K562 (cell line): Measurements from ENCODE around the gene MAN1A1. TPM values are rescaled to one million over a fixed set of nuclear protein-coding genes. Genes with fewer than 3 reads are reported as not detected.

Experiments
- FOXP4 ChIP-seq: sonication (generic); formaldehyde crosslinking; IDR thresholded peaks from 2 replicates; pipeline ENCODE4 v1.8.0; 2022; ENCODE audit warnings: mild to moderate bottlenecking, missing genetic modification reagents, borderline replicate concordance
- GABPA ChIP-seq: fragments of 200-800 bp; sonication (Bioruptor generic); conservative IDR thresholded peaks from 2 replicates; pipeline ENCODE4 v1.6.1; 2016; ENCODE audit warnings: low read depth, missing genetic modification characterization, missing compliant biosample characterization
- HIVEP1 ChIP-seq: fragments of 250-450 bp; sonication (Bioruptor Pico); IDR thresholded peaks from 2 replicates; pipeline ENCODE4 v1.4.0; 2020; ENCODE audit warnings: mild to moderate bottlenecking
- HNRNPLL ChIP-seq: fragments of 200-400 bp; formaldehyde crosslinking; IDR thresholded peaks from 2 replicates; pipeline ENCODE4 v1.6.1; 2017; ENCODE audit warnings: low read length, low read depth, mild to moderate bottlenecking; ENCODE audit not compliant: poor library complexity, severe bottlenecking
- KDM5B ChIP-seq: fragments of 200-600 bp; sonication (generic); IDR thresholded peaks from 2 replicates; pipeline ENCODE4 v1.6.1; 2012; ENCODE audit warnings: low read depth, mild to moderate bottlenecking, moderate library complexity, low read length, control low read depth, inconsistent platforms; ENCODE audit not compliant: insufficient replicate concordance
- MLX ChIP-seq, 2 experiments: fragments of 450-650 bp in 1 of 2; sonication (generic) in 1 of 2; formaldehyde crosslinking; conservative IDR thresholded peaks; 2 replicates each; pipeline versions ENCODE4 v1.4.0 to v1.8.1; 2020 to 2022; ENCODE audit warnings: mild to moderate bottlenecking in 1 of 2, missing genetic modification reagents in 1 of 2
- NUFIP1 ChIP-seq: fragments of 450-650 bp; IDR thresholded peaks from 2 replicates; pipeline ENCODE4 v1.6.1; 2018; ENCODE audit not compliant: partially characterized antibody
- RBM22 ChIP-seq: fragments of 200-400 bp; formaldehyde crosslinking; IDR thresholded peaks from 2 replicates; pipeline ENCODE4 v1.6.1; 2018; ENCODE audit warnings: low read length, low read depth; ENCODE audit not compliant: poor library complexity, severe bottlenecking
- RBM25 ChIP-seq: fragments of 200-400 bp; formaldehyde crosslinking; IDR thresholded peaks from 2 replicates; pipeline ENCODE4 v1.6.1; 2018; ENCODE audit warnings: low read length, low read depth, moderate library complexity; ENCODE audit not compliant: severe bottlenecking
- RNF2 ChIP-seq: sonication (generic); IDR thresholded peaks from 2 replicates; pipeline ENCODE4 v1.6.1; 2016
- TFE3 ChIP-seq: fragments of 450-650 bp; formaldehyde crosslinking; IDR thresholded peaks from 2 replicates; pipeline ENCODE4 v1.4.0; 2020; ENCODE audit warnings: mild to moderate bottlenecking, mixed read lengths
- THRAP3 ChIP-seq: fragments of 450-650 bp; IDR thresholded peaks from 2 replicates; pipeline ENCODE4 v1.6.1; 2016; ENCODE audit warnings: mild to moderate bottlenecking, inconsistent platforms, borderline replicate concordance
- ZFP36 ChIP-seq: fragments of 150-350 bp; IDR thresholded peaks from 2 replicates; pipeline ENCODE4 v1.6.1; 2018; ENCODE audit warnings: low read length, low read depth; ENCODE audit not compliant: partially characterized antibody
- polyA plus RNA-seq, 8 experiments: library from polyadenylated mRNA; depleted of rRNA in 4 of 8; stranded (reverse) in 5 of 8; unstranded in 3 of 8; fragments of >200 nt; fragmentation: Nextera tagmentation in 2 of 8; fragmentation: Illumina TruSeq in 1 of 8; extraction: Ambion mirVana in 2 of 8; extraction: Trizol in 1 of 8; gene quantifications; 2 replicates each; pipeline versions ENCODE4 v1.2.1 to v1.2.3, GENCODE V29; 2011 to 2014; ENCODE audit warnings: inconsistent platforms in 1 of 8, missing spikeins in 1 of 8
- total RNA-seq, 7 experiments: library from RNA; depleted of rRNA in 6 of 7; stranded (reverse); fragments of >200 nt in 6 of 7; fragmentation: Illumina TruSeq in 2 of 7; extraction: Trizol in 2 of 7; gene quantifications; 2 replicates each; pipeline versions ENCODE4 v1.2.1 to v1.2.3, GENCODE V29; 2011 to 2021; ENCODE audit warnings: low replicate concordance in 1 of 7
- TF ChIP-seq, protein P1 (sequence below), 2 experiments: IDR thresholded peaks in 1 of 2; conservative IDR thresholded peaks in 1 of 2; 2 replicates each; pipeline ENCODE4 v1.6.1; 2016; ENCODE audit warnings: low read depth in 2 of 2, mild to moderate bottlenecking in 1 of 2, missing compliant biosample characterization in 1 of 2, missing genetic modification characterization in 1 of 2, moderate library complexity in 1 of 2
- TF ChIP-seq, protein P2 (sequence below), 2 experiments: fragments of 450-650 bp; IDR thresholded peaks; 2 replicates each; pipeline ENCODE4 v1.6.1; 2018; ENCODE audit warnings: mild to moderate bottlenecking in 2 of 2, low read depth in 1 of 2; ENCODE audit not compliant: partially characterized antibody in 2 of 2

The MAN1A1 gene
- total and polyA plus RNA-seq, 9 of the 15 experiments (the other 6 are each of a cell fraction or from before 2014, with no cell fraction given), result 24.5 to 78.4 (median 59.7) TPM

GRCh38 chr6:119312875-119313338 is 36.7 kb downstream of the MAN1A1 start (continued):
- TF ChIP-seq KDM5B (no peak), FOXP4 (no peak), NUFIP1 (no peak), HIVEP1 (CRISPR knock-in tag) (no peak), TFE3 (no peak), HNRNPLL (no peak), RBM25 (no peak), RBM22 (no peak), RNF2 (peak; percentile 96), ZFP36 (peak; percentile 72), THRAP3 (no peak), GABPA (peak; percentile 45; the same call in 1 of the 2 replicates), MLX (CRISPR knock-in tag; conservative IDR thresholded peaks at IDR 0.05) (no peak)
- TF ChIP-seq, protein P1, sequence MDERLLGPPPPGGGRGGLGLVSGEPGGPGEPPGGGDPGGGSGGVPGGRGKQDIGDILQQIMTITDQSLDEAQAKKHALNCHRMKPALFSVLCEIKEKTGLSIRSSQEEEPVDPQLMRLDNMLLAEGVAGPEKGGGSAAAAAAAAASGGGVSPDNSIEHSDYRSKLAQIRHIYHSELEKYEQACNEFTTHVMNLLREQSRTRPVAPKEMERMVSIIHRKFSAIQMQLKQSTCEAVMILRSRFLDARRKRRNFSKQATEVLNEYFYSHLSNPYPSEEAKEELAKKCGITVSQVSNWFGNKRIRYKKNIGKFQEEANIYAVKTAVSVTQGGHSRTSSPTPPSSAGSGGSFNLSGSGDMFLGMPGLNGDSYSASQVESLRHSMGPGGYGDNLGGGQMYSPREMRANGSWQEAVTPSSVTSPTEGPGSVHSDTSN (CRISPR knock-in tag; IDR thresholded peaks at IDR 0.05; ENCODE audit: low read depth), result no peak
- TF ChIP-seq, protein P1 (tag; conservative IDR thresholded peaks at IDR 0.05; ENCODE audit: low read depth), result no peak; the same call in 1 of the 2 replicates
- TF ChIP-seq, protein P2, sequence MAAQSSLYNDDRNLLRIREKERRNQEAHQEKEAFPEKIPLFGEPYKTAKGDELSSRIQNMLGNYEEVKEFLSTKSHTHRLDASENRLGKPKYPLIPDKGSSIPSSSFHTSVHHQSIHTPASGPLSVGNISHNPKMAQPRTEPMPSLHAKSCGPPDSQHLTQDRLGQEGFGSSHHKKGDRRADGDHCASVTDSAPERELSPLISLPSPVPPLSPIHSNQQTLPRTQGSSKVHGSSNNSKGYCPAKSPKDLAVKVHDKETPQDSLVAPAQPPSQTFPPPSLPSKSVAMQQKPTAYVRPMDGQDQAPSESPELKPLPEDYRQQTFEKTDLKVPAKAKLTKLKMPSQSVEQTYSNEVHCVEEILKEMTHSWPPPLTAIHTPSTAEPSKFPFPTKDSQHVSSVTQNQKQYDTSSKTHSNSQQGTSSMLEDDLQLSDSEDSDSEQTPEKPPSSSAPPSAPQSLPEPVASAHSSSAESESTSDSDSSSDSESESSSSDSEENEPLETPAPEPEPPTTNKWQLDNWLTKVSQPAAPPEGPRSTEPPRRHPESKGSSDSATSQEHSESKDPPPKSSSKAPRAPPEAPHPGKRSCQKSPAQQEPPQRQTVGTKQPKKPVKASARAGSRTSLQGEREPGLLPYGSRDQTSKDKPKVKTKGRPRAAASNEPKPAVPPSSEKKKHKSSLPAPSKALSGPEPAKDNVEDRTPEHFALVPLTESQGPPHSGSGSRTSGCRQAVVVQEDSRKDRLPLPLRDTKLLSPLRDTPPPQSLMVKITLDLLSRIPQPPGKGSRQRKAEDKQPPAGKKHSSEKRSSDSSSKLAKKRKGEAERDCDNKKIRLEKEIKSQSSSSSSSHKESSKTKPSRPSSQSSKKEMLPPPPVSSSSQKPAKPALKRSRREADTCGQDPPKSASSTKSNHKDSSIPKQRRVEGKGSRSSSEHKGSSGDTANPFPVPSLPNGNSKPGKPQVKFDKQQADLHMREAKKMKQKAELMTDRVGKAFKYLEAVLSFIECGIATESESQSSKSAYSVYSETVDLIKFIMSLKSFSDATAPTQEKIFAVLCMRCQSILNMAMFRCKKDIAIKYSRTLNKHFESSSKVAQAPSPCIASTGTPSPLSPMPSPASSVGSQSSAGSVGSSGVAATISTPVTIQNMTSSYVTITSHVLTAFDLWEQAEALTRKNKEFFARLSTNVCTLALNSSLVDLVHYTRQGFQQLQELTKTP (IDR thresholded peaks at IDR 0.05; ENCODE audit: low read depth in 1 of 2, partially characterized antibody in 2 of 2), result peak; percentile 58 to 63
